Stimulated activated CD8-positive, alpha-beta memory T cell treated with anti-CD3 and anti-CD28 coated beads, Interleukin-4, amount 100 ng/mL, for 24 hours (primary cell): ENCODE data around the gene EARS2.

Experiments used
- DNase-seq: peaks from one replicate; pipeline ENCODE4 v3.0.0-alpha.2; 2020; ENCODE audit warnings: low read depth

Gene EARS2

GRCh38 chr16:23480257-23480656 is 76.9 kb downstream of the EARS2 start:
- no peak for DNase-seq

GRCh38 chr16:23479138-23479537 is 78.0 kb downstream of the EARS2 start:
- DNase-seq: no peak

DNA sequence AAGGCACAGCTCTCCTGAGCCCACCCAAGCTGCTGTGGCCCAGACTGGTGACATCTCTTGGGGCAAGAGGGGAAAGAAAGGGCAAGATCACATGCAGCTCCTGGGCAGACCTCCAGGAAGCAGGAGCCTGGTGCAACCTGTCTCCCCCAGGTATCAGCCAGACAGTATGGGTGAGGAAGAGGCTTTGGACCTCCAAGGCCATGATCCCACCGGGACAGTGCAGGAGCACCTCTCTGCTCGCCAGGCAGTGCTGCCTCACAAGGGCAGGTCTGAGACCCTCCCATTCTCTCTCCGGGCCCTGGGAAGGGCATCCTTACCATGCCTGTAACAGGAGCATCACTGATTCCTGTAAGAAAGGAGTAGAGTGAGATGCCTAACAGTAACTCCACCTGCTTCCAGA is 78.6 kb downstream of the EARS2 start:
- DNase-seq: no peak

DNA sequence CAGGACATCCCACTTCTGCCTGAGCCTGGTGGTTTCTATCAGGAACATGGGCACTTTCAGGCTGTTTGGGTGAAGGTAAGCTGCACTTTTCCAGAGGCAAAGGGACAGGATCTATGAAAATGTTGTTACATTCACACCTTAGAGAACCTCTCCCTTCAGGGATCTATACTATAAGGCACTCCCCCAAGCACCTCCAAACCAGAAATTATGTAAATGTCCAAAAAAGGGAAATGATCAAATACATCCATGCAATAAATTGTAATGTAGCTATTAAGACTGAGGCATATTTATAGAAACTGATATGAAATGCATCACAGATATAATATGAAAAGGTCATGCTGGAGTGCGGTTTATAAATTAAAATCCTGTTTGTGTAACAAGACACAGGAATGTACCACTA is 80.9 kb downstream of the EARS2 start:
- no peak for DNase-seq
